ENCODE data around the gene SLC6A6.

The SLC6A6 gene

GRCh38 chr3:14471016-14471415, 68.6 kb downstream of the SLC6A6 start:
- DNase-seq: no peak

- DNase-seq: no peak
These were observed 69.3 kb downstream of the SLC6A6 start for GRCh38 chr3:14471690-14472089.

GRCh38 chr3:14472471-14473351, 70.3 kb downstream of the SLC6A6 start:
- peak; percentile 13 for DNase-seq

- no peak for DNase-seq
These were observed 71.0 kb downstream of the SLC6A6 start for GRCh38 chr3:14473411-14473891.

GRCh38 chr3:14474363-14475081, 72.1 kb downstream of the SLC6A6 start:
- no peak for DNase-seq

GRCh38 chr3:14475621-14476020, 73.2 kb downstream of the SLC6A6 start:
- no peak for DNase-seq

GRCh38 chr3:14476583-14477265, 74.3 kb downstream of the SLC6A6 start:
- no peak for DNase-seq

- no peak for DNase-seq
These were observed 75.0 kb downstream of the SLC6A6 start for GRCh38 chr3:14477311-14477935.

GRCh38 chr3:14478956-14479550, 76.6 kb downstream of the SLC6A6 start:
- no peak for DNase-seq

- no peak for DNase-seq
These were observed 77.2 kb downstream of the SLC6A6 start for GRCh38 chr3:14479591-14479990.

- no peak for DNase-seq
These were observed 78.0 kb downstream of the SLC6A6 start for GRCh38 chr3:14480207-14481017.

- DNase-seq: no peak
These were observed 78.7 kb downstream of the SLC6A6 start for GRCh38 chr3:14481018-14481645.

- no peak for DNase-seq
These were observed 79.2 kb downstream of the SLC6A6 start for GRCh38 chr3:14481646-14482036.

GRCh38 chr3:14482271-14482721, 79.9 kb downstream of the SLC6A6 start:
- DNase-seq: no peak

- DNase-seq: no peak
These were observed 80.9 kb downstream of the SLC6A6 start for GRCh38 chr3:14483286-14483685.

GRCh38 chr3:14484741-14485140, 82.3 kb downstream of the SLC6A6 start:
- DNase-seq: no peak

GRCh38 chr3:14485981-14486380, 83.6 kb downstream of the SLC6A6 start:
- no peak for DNase-seq

GRCh38 chr3:14486460-14486859, 84.1 kb downstream of the SLC6A6 start:
- DNase-seq: no peak

- DNase-seq: no peak
These were observed 84.7 kb downstream of the SLC6A6 start for GRCh38 chr3:14487086-14487485.

- no peak for DNase-seq
These were observed 85.4 kb downstream of the SLC6A6 start for GRCh38 chr3:14487821-14488220.
